IPS DF 6.9 (cell line): ENCODE results near the gene IRF6.
A peak's percentile ranks its signal among the peaks of the same experiment; 100 is the strongest.

Source experiments
- DNase-seq: peaks from one replicate; pipeline ENCODE4 v3.0.0-alpha.2; 2013; ENCODE audit warnings: low read depth, low spot score
- H3K27ac ChIP-seq: one replicate; pipeline ENCODE4 v1.5.1; 2013; ENCODE audit warnings: low read length, control low read depth
- H3K27me3 ChIP-seq: 2 replicates; pipeline ENCODE4 v1.6.1; 2013; ENCODE audit warnings: mild to moderate bottlenecking, low read length; ENCODE audit not compliant: control insufficient read depth, insufficient read depth
- H3K36me3 ChIP-seq: 2 replicates; pipeline ENCODE4 v1.6.1; 2013; ENCODE audit warnings: low read length; ENCODE audit not compliant: control insufficient read depth, insufficient read depth
- H3K4me1 ChIP-seq: 2 replicates; pipeline ENCODE4 v1.6.1; 2013; ENCODE audit warnings: low read length; ENCODE audit not compliant: control insufficient read depth, insufficient read depth
- H3K4me3 ChIP-seq: 2 replicates; pipeline ENCODE4 v1.5.1; 2013; ENCODE audit warnings: mild to moderate bottlenecking, low read length
- H3K9me3 ChIP-seq: 2 replicates; pipeline ENCODE4 v1.6.1; 2013; ENCODE audit warnings: low read length, inconsistent platforms; ENCODE audit not compliant: control insufficient read depth, insufficient read depth
- WGBS: extraction: QIAGEN DNeasy Blood & Tissue Kit; methylation state at CpG from one replicate; pipeline ENCODE4 v1.1.7; 2013; ENCODE audit warnings: mixed read lengths, missing lambda C conversion rate; ENCODE audit not compliant: insufficient read length, insufficient coverage; 5-methylcytosine and 5-hydroxymethylcytosine counted together

Gene IRF6

GRCh38 chr1:209790286-209791193 is 15.4 kb downstream of the IRF6 start:
- no peaks in the 10 kb centered on the region for H3K4me1 ChIP-seq
- H3K27ac ChIP-seq: no peak overlapping the region
- WGBS: no CpG with 5 or more reads among the region's 10 CpGs
- no peak for DNase-seq
- no peak overlapping the region for H3K4me3 ChIP-seq
- H3K27me3 ChIP-seq: no peaks in the 10 kb centered on the region
- no peaks in the 10 kb centered on the region for H3K9me3 ChIP-seq
- H3K36me3 ChIP-seq: peaks cover 8% of the 10 kb centered on the region; the same call in 1 of the 2 replicates

- peaks cover 1% of the 10 kb centered on the region; the same call in 1 of the 2 replicates for H3K4me1 ChIP-seq
- H3K27ac ChIP-seq: no peak overlapping the region
- no peak for DNase-seq
- no peak overlapping the region for H3K4me3 ChIP-seq
- H3K9me3 ChIP-seq: no peaks in the 10 kb centered on the region
- H3K27me3 ChIP-seq: no peaks in the 10 kb centered on the region
- WGBS: no CpG with 5 or more reads among the region's 1 CpG
- peaks cover 8% of the 10 kb centered on the region; the same call in 1 of the 2 replicates for H3K36me3 ChIP-seq
Observed at GRCh38 chr1:209789245-209789644, 16.7 kb downstream of the IRF6 start.

- no peaks in the 10 kb centered on the region for H3K27me3 ChIP-seq
- no CpG with 5 or more reads among the region's 2 CpGs for WGBS
- no peak overlapping the region for H3K4me3 ChIP-seq
- H3K9me3 ChIP-seq: no peaks in the 10 kb centered on the region
- no peak for DNase-seq
- no peak overlapping the region for H3K27ac ChIP-seq
- peaks cover 1% of the 10 kb centered on the region; the same call in 1 of the 2 replicates for H3K4me1 ChIP-seq
- peaks cover 8% of the 10 kb centered on the region; the same call in 1 of the 2 replicates for H3K36me3 ChIP-seq
Observed at GRCh38 chr1:209787551-209787950, 18.4 kb downstream of the IRF6 start.

GRCh38 chr1:209786146-209786545 is 19.8 kb downstream of the IRF6 start:
- H3K4me1 ChIP-seq: peaks cover 1% of the 10 kb centered on the region; the same call in 1 of the 2 replicates
- H3K27me3 ChIP-seq: no peaks in the 10 kb centered on the region
- peaks cover 8% of the 10 kb centered on the region; the same call in 1 of the 2 replicates for H3K36me3 ChIP-seq
- H3K4me3 ChIP-seq: no peak overlapping the region
- whole genome bisulfite sequencing: no CpG with 5 or more reads among the region's 4 CpGs
- H3K9me3 ChIP-seq: no peaks in the 10 kb centered on the region
- no peak overlapping the region for H3K27ac ChIP-seq
- DNase-seq: no peak

GRCh38 chr1:209785592-209785991 is 20.4 kb downstream of the IRF6 start:
- no peaks in the 10 kb centered on the region for H3K9me3 ChIP-seq
- no peak overlapping the region for H3K27ac ChIP-seq
- no peak overlapping the region for H3K4me3 ChIP-seq
- no peaks in the 10 kb centered on the region for H3K27me3 ChIP-seq
- H3K36me3 ChIP-seq: peaks cover 8% of the 10 kb centered on the region; the same call in 1 of the 2 replicates
- no peak for DNase-seq
- WGBS: no CpG with 5 or more reads among the region's 4 CpGs
- H3K4me1 ChIP-seq: peaks cover 1% of the 10 kb centered on the region; the same call in 1 of the 2 replicates

GRCh38 chr1:209784265-209785169 is 21.4 kb downstream of the IRF6 start, which contains the start of gene C1orf74:
C1orf74 (minus strand) TSS chr1:209784559; CDS start chr1:209783634, 925 bp downstream.
- Histone ChIP-seq H3K9me3 (no peaks in the 10 kb centered on the region), H3K4me1 (peaks cover 1% of the 10 kb centered on the region; the same call in 1 of the 2 replicates), H3K4me3 (peak within 1 kb of the TSS; percentile 91; the same call in 1 of the 2 replicates), H3K36me3 (peaks cover 5% of the 10 kb centered on the region; the same call in 1 of the 2 replicates), H3K27me3 (no peaks in the 10 kb centered on the region), H3K27ac (no peak within 1 kb of the TSS)
- DNase-seq: peak; percentile 94
- no CpG with 5 or more reads among the region's 48 CpGs for WGBS

GRCh38 chr1:209783386-209783785 is 22.6 kb downstream of the IRF6 start:
- Histone ChIP-seq H3K4me3 (no peak overlapping the region), H3K9me3 (no peaks in the 10 kb centered on the region), H3K27me3 (no peaks in the 10 kb centered on the region), H3K4me1 (peaks cover 1% of the 10 kb centered on the region; the same call in 1 of the 2 replicates), H3K36me3 (0 out of 2 replicates have a peak, but pooled peaks cover 2% of the 10 kb centered on the region), H3K27ac (no peak overlapping the region)
- no CpG with 5 or more reads among the region's 6 CpGs for WGBS
- DNase-seq: no peak

- no peaks in the 10 kb centered on the region for H3K27me3 ChIP-seq
- H3K9me3 ChIP-seq: no peaks in the 10 kb centered on the region
- no CpG with 5 or more reads among the region's 4 CpGs for WGBS
- peaks cover 1% of the 10 kb centered on the region; the same call in 1 of the 2 replicates for H3K4me1 ChIP-seq
- no peaks in the 10 kb centered on the region for H3K36me3 ChIP-seq
- H3K27ac ChIP-seq: no peak overlapping the region
- no peak overlapping the region for H3K4me3 ChIP-seq
- no peak for DNase-seq
Observed at GRCh38 chr1:209780268-209780667, 25.7 kb downstream of the IRF6 start.

GRCh38 chr1:209778102-209778501 is 27.8 kb downstream of the IRF6 start:
- WGBS: no CpG with 5 or more reads among the region's 1 CpG
- Histone ChIP-seq H3K27me3 (no peaks in the 10 kb centered on the region), H3K4me3 (no peak overlapping the region), H3K4me1 (no peaks in the 10 kb centered on the region), H3K9me3 (no peaks in the 10 kb centered on the region), H3K36me3 (no peaks in the 10 kb centered on the region), H3K27ac (no peak overlapping the region)
- no peak for DNase-seq

GRCh38 chr1:209777587-209777986 is 28.4 kb downstream of the IRF6 start:
- no peaks in the 10 kb centered on the region for H3K36me3 ChIP-seq
- no peak overlapping the region for H3K27ac ChIP-seq
- DNase-seq: no peak
- H3K9me3 ChIP-seq: no peaks in the 10 kb centered on the region
- no peaks in the 10 kb centered on the region for H3K4me1 ChIP-seq
- H3K27me3 ChIP-seq: no peaks in the 10 kb centered on the region
- WGBS: no CpG with 5 or more reads among the region's 2 CpGs
- no peak overlapping the region for H3K4me3 ChIP-seq
